Measurements from ENCODE around the gene GALNTL6.
"Not testable (repeated sequence)": the region's sequence is repeated elsewhere in the genome, so short reads cannot be mapped to it uniquely, and the experiment has no call there.

GALNTL6 gene

DNA sequence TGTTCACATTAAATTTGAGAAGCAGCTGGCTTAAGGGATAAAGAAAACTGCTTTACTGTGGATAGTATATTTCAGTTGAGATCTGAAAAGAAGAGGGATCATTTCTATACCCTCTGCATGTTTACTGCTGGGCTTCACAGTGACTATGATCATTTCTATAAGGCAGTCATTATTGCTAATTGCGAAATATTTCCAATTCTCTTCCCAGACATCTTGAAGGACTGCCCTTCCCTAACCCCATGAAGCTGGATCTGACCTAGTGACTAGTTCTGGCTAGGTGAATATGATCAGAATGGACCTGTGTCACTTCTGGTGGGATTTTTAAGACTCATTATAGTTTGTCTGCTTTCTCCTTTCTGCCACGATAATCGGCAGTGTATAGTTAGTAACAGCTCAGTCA is 848.9 kb downstream of the GALNTL6 start:
- no peak for DNase-seq (ENCODE audit: low spot score)

DNA sequence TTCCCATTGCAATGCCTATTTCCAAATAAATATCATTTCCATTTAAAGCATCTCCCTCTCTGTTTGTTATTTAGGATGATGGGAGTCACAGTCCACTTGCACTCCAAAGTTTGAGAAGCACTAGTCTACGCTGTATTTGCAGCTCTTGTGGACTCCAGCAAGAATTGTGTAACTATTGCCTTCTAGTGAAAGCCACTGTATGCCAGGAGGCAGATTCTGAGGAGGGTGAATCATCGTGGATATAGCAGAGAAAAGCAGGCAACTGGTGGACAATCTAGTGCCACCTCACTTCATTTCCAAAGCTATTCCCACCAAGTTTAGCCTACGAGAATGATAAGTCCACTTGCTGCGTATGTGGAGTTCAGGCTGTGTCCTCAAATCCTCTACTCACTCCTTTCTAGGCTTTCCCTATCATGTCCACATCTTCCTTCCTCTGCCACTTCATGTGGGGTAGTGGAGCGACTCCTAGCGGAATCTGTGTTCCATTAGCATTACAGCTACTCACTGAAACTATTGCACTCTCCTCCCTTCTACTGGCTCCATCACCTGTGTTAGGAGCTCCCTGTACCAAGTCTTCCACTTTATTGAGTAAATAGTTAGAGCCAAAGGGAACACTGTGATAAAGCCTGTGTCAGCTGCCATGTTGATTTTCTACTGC is 853.6 kb downstream of the GALNTL6 start:
- DNase-seq (ENCODE audit: low spot score) = no peak

DNA sequence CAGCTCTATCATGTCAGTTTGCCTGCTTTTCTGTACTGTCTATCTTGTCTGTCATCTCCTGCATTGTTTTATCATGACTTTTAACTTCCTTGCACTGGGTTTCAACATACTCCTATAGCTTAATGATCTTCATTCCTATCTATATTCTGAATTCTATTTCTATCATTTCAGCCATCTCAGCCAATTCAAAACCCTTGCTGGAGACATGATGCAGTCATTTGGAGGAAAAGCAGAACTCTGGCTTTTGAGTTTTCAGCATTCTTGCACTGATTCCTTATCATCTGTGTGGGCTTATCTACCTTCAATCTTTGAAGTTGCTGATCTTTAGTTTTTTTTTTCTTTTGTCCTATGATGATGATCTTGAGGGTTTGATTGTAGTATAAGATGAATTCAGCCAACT is 861.6 kb downstream of the GALNTL6 start:
- no peak for DNase-seq (ENCODE audit: low spot score)

DNA sequence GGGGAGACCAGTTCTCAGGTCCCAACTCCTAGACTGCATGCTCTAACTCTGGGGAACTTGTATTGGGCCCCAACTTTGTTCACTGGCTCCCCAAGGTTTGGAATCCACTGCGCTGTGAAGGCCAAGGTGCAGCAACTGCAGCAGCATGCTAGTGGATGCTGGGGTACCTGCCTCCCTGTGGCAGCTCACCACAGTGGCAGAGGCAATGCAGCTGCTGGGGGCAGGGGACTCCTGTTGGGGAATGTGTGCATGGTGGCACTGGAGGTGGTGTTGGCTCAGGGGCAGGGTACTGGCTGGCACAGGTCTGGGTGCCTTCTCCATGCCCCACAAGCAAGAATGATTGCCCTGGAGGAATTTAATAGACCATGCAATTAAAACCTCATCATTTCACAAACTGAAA is 862.0 kb downstream of the GALNTL6 start:
- DNase-seq (ENCODE audit: low spot score) = no peak

DNA sequence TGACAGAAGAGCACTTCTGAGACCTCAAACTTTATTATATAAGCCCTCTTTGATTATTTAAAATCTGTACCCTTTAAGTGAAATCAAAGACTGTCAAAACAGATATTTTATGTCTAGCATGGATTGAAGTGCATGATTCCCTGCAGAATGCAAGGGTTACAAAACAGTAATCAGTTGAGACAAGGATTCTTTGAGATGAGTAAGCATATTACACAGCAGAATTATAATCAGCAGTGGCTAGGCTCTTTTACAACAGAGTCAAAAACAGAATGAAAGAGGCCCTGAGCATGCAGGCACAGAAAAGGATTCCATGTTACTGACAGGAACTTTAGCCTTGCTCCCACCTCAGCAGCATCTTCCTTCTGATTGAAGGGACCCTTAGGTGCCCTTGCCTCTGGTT is 867.5 kb downstream of the GALNTL6 start:
- no peak for DNase-seq (ENCODE audit: low spot score)

DNA sequence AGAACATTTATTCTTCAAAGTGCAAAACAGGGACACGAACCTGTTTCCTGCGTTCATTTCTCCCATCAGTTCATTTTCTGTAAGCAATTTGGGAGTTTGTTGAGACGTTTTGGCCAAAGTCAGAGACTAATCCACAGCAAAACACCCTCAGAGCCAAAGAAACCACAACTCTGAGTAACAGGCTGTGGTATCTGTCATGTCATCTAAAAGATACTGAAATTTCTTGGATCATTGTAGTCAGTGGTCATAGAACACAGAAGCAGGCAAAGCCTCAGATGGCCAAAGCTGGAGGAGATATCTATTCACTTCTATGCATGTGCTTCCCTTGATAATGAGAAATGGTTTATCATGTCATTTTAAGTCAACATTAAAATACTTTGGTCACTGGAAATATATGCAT is 869.8 kb downstream of the GALNTL6 start:
- no peak for DNase-seq (ENCODE audit: low spot score)

DNA sequence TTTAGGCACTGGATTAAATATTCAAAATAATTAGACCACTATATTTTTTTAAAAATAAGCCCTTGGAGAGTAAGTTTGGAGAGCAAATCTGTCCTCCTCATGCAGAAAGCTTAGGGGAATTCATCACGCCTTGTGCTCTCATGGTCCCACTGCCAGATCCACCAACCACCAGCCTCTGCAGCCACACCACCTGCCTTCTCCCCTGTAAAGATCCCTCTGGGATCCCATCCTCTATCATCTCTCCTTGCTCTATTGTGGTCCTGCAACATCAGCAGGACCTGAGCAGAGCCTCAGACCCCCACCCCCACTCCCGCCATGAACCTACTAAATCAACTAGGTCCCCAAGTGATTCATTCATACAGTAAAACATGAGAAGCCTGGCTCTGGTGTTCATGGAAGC is 872.8 kb downstream of the GALNTL6 start:
- DNase-seq (ENCODE audit: low spot score) = no peak

DNA sequence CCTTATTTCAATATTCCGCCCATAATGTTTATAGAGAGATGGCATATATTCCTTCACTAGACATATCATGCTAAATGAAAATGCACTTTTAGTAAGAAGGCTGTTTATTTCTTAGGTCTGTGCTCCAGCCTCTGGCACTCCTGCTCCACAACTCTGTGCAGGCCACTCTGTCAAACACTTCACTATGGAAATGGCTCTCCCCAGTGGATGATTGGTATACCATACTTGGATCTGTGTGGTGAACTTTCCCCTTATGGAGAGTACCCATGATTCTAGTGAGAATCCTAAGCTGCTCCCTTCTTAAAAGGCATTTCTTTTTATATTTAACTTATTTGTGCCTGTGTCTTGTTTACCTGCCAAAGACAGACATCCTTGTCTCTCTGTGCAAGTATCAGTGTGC is 875.3 kb downstream of the GALNTL6 start:
- no peak for DNase-seq (ENCODE audit: low spot score)

DNA sequence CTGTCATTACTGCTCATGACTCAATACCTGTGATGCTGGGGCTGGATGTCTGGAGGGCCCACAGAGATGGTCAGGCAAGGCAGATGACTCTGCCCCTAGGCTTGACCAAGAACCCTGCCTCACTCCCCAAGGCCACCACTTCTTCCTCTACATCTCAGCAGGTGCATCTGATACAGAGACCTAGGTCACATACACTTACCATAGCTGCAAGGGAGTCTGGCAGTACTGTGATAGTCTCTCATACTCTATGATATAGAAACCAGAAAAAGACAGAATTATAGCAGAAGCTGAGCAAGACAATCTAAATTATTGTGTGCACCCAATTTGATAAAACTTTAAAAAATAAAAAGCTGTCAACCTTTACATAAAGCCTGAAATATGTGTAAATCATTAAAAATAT is 878.3 kb downstream of the GALNTL6 start:
- DNase-seq (ENCODE audit: low spot score) = no peak

DNA sequence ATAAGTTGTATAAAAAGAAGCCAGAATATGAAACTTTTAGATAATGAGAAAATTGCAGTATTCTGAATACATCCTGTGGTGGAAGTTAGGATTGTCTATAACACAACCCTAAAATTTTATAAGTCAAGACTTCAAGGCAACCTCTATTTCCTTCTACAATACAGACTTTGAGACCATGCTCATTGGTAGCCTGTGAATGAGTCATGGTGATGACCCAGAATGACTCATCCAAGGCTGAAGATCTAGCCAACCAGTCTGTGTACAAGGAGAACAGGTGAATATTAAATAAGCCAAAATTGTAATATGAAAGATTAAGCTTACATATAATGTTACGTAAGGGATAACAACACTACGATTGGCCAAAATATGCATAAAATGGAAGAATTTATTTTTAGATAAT is 879.5 kb downstream of the GALNTL6 start:
- no peak for DNase-seq (ENCODE audit: low spot score)

DNA sequence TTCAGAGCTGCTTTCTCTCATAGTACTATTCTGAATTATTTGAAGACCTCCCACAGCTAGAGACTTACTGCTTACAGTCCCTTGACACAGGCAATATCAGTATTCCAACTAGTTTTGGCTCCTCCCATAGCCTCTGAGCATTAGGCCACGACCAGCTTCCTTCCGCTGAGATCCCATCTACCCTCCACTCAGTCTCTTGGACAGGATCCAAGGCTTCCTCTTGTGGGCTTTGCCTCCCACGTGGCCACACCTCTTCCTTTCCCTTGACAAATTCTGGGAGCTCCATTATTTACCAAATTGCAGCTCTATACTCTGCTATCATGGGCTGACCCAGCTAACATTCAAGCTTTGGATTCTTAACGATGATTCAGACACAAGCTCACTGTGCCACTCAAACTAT is 885.1 kb downstream of the GALNTL6 start:
- no peak for DNase-seq (ENCODE audit: low spot score)

DNA sequence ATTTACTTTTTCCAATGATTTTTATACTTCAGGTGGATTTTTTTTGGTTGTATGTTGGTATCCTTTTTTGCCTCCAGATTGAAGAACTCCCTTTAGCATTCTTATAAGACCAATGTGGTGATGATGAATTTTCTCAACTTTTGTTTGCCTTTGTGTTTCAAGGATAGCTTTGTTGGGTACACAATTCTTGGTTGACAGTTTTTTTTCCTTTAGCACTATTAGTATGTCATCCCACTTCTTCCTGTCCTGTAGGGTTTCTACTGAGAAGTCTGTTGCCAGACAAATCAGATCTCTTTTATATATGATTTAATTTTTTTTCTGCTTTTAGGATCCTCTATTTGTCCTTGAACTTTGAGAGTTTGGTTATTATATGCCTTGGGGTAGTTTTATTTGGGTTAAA is 892.4 kb downstream of the GALNTL6 start:
- DNase-seq (ENCODE audit: low spot score) = no peak

DNA sequence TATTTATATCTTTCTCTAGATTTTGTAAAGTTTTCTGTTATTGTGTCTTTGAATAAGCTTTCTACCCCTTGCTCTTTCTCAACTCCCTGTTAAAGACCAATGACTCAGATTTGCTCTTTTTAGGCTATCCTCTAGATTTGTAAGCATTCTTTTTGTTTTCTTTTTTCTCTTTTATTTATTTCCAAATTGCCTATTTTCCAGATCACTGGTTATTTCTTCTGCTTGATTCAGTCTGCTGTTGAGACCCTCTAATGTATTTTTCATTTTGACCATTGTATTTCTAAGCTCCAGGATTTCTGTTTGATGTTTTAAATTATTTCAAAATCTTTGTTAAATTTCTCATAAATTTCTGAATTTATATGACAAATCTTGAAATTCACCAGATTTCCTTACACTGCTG is 892.8 kb downstream of the GALNTL6 start:
- DNase-seq (ENCODE audit: low spot score) = no peak

DNA sequence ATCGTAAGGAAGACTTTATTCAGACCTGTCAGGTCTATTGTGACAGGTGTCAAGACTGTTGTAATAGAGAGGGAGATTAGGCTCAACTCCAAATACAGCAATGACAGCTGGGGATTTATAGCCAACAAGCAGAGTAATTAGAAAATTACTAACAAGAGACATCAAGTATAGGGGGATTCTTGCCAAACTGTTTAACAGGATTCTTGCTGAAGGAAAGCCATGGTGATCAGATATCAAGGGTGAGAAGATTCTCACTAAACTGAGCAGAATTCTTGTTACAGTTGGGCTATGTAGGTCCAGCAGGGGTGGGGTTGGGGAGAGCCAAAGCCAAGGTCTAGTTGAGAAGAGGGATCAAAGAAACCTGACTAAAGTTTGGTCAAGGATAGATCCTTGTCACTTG is 894.4 kb downstream of the GALNTL6 start:
- DNase-seq (ENCODE audit: low spot score) = no peak

DNA sequence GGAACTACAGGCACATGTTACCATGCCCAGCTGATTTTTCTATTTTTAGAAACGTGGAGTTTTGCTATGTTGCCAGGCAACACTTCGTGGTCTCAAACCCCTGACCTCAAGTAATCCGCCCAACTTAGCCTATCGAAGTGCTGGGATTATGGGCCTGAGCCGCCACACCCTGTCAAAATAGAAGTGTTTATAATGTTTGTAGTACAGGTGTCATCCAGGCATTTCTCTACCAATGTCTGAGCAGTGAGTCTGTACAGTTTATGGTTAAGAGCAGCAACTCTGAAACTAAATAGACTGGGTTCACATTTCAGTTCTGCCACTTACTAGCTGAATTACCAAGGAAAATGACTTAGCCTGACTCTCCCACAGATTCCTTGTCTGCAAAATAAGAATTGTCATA is 895.0 kb downstream of the GALNTL6 start:
- DNase-seq (ENCODE audit: low spot score) = no peak

DNA sequence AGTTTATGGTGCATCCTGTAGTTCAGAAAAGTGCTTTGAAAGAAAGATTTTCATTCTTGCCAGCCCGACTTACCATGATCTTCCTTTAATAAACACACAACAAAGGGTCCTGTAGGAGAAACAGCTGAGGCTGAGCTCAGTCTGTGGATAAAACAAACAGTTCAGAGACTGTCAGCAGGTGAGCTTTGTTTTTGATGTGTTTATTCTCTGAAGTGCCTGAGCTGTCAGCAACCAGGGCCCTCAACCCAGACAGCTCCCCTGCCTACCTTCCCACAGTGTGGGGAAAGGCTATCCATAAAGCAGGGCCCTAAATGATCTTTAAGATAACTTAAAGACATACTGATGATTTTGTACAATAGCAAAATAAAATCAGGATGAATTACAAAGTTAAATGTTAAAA is 896.2 kb downstream of the GALNTL6 start:
- DNase-seq (ENCODE audit: low spot score) = no peak

DNA sequence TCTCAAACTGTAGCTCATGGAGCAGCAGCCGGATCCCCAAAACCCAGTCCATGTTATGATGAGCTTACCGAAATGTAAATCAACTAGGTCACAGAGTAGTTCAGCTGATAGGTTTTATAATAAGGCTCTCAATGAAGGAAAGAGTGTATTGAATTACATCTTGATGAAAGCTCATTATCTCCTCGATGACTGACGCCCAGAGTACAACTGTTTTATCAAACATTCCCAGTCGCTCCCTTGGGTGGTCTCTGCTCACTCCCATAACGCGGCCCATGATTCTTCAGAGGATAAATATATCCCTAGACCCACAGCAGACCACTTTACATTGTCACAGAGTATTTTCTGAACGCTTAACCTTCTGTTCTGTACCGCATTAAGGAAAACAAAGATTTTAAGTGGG is 903.1 kb downstream of the GALNTL6 start:
- DNase-seq (ENCODE audit: low spot score) = no peak

DNA sequence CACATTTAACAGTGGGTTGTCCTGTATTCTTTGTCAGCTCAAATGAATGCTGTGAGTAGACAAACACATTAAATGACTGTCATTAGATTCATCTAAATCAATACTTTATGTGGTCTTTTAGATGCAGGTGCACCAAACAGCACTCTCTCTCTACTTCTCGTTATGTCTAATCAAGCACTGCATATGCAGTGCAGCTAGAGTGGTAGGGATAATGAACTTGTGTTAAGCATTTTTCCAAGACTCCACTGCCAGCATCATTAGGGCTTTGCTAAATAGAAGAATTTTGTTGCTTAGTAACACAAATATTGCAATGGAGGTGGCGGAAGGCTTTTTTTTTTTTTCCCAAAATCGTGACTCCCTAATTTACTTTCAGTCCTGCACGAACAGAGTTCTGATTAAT is 908.5 kb downstream of the GALNTL6 start:
- no peak for DNase-seq (ENCODE audit: low spot score)

DNA sequence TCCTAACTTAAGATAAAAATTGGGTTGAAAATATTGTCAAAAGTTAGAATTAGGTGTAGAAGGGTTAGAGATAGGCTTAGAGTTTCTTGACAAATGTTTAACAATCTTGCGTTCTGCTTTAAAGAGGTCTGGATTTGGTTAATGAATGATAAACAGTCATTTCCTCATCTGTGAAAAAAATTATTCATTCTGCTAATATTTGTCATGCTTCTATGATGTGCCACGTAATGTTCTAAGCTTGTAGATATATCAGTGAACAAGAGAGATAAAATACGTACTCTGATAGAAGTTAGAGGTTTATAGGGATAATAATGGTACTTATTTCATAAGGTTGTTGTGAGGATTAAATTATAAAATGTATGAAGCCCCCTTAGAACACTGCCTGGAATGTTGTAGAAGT is 912.4 kb downstream of the GALNTL6 start:
- DNase-seq (ENCODE audit: low spot score) = no peak

DNA sequence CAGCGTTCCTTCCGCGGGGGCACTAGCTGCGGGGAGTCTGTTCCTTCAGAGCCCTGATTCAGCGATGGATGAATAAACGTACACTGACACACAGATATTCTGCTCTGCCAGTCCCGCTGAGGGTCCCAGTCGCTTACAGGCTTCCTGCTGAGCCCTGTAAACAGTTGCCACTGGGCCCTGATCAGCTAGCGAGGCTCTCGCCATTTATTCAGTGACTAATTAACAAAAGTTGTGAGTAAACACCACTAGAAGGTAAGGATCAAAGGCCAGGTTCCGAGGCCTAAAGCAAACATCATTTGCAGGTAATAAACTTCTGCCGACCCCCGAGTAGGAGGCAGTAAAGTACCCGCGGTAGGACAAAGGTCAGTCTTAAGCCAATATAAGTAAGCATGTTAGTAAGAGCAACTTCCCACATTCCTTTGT is 912.8 kb downstream of the GALNTL6 start:
- no peak for DNase-seq (ENCODE audit: low spot score)

DNA sequence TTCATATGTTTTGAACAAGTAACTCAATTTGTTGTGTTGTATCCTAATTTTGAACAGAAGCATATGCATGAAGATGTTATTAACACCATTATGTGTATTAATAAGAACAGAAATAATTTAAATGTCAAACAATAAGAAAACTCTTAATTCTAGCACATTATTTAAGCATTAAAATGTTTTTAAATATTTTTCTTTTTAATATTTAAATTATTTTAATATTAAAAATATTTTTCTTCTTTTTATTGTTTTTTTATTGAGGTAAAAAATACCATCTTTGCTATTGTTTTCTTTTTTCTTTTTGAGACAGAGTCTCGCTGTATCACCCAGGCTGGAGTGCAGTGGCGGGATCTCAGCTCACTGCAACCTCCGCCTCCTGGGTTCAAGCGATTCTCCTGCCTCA is 914.4 kb downstream of the GALNTL6 start:
- DNase-seq (ENCODE audit: low spot score) = no peak

DNA sequence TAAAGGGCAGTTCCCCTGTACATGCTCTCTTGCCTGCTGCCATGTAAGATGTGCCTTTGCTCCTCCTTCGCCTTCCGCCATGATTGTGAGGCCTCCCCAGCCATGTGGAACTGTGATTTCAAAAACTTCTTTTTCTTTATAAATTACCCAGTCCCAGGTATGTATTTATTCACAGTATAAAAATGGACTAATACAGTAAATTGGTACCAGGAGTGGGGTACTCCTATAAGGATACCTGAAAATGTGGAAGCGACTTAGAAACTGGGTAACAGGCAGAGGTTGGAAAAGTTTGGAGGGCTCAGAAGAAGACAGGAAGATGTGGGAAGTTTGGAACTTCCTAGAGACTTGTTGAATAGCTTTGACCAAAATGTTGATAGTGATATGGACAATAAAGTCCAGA is 920.4 kb downstream of the GALNTL6 start:
- DNase-seq (ENCODE audit: low spot score) = not testable (repeated sequence)

DNA sequence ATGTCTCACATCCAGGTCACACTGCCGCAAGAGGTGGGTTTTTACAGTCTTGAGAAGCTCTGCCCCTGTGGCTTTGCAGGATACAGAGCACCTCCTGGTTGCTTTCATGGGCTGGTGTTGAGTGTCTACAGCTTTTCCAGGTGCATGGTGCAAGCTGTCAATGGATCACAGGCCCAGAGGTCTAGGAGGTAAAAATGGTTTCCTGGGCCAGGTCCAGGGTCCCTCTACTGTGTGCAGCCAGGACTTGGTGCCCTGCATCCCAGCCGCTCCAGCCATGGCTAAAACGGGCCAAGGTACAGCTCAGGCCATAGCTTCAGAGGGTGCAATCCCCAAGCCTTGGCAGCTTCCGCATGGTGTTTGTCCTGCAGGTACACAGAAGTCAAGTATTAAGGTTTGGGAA is 921.4 kb downstream of the GALNTL6 start:
- DNase-seq (ENCODE audit: low spot score) = no peak

DNA sequence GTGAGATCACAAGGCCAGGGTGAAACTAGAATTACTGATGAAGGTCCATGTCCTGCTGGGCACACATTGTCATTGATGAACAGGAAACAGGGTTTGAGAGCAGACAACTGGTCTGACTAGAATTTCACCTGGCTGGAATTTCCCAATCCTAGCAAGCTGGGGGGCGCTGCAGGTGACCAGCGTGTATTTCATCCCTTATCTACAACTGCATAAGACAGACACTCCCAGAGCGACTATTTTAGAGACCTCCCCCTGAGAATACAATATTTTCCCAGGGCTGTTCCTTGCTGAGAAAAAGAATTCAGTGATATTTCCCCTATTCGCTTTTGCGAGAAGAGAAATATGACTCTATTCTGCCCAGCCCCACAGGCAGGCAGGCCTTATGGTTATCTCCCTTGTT is 922.8 kb downstream of the GALNTL6 start:
- DNase-seq (ENCODE audit: low spot score) = no peak

DNA sequence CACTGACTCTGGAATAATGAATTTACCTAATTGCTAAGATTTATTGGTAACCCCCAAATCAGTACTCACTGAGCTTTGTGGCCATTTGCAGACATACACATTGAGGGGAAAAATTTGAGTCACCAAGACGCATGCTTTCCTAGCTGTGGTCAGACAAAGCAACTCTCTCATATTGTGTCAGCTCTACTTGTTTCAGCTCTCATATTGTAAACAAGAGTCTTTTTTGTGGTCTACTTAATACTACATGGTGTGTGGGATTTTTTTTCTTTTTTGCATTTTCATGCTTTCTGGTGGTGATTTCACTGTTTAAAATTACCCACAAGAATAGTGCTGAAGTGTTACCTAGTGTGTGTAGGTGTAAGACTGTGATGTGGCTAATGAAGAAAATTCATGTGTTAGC is 927.2 kb downstream of the GALNTL6 start:
- no peak for DNase-seq (ENCODE audit: low spot score)

Data from pons (tissue), 1 donor.